ENCODE data around the gene HIF3A.
"Not testable (repeated sequence)": the region's sequence is repeated elsewhere in the genome, so short reads cannot be mapped to it uniquely, and the experiment has no call there.

Gene HIF3A

GRCh38 chr19:46294494-46294893, 2.3 kb upstream of the HIF3A start:
- DNase-seq, result no peak

- peak; percentile 35 for DNase-seq
Observed at GRCh38 chr19:46295401-46296201, 1.2 kb upstream of the HIF3A start.

GRCh38 chr19:46296202-46296480, 701 bp upstream of the HIF3A start:
- DNase-seq, result no peak

- DNase-seq, result no peak
Observed at GRCh38 chr19:46297700-46298478, 1.0 kb downstream of the HIF3A start.

GRCh38 chr19:46298479-46299003, 1.7 kb downstream of the HIF3A start:
- DNase-seq, result no peak

- DNase-seq, result peak; percentile 96
Observed at GRCh38 chr19:46299004-46299509, 2.2 kb downstream of the HIF3A start.

- no peak for DNase-seq
Observed at GRCh38 chr19:46299695-46300094, 2.9 kb downstream of the HIF3A start.

- no peak for DNase-seq
Observed at GRCh38 chr19:46303322-46303690, 6.5 kb downstream of the HIF3A start.

- no peak for DNase-seq
Observed at GRCh38 chr19:46303691-46304397, 7.0 kb downstream of the HIF3A start.

- DNase-seq, result no peak
Observed at GRCh38 chr19:46306501-46306900, 9.7 kb downstream of the HIF3A start.

- no peak for DNase-seq
Observed at GRCh38 chr19:46308510-46308909, 11.7 kb downstream of the HIF3A start.

GRCh38 chr19:46309056-46309455, 12.2 kb downstream of the HIF3A start:
- no peak for DNase-seq

- no peak for DNase-seq
Observed at GRCh38 chr19:46311444-46311843, 14.6 kb downstream of the HIF3A start.

GRCh38 chr19:46313540-46314469, 17.0 kb downstream of the HIF3A start:
- not testable (repeated sequence) for DNase-seq

GRCh38 chr19:46317339-46317738, 20.5 kb downstream of the HIF3A start:
- no peak for DNase-seq

GRCh38 chr19:46319613-46320012, 22.8 kb downstream of the HIF3A start:
- DNase-seq, result no peak

- DNase-seq, result no peak
Observed at GRCh38 chr19:46320559-46320958, 23.7 kb downstream of the HIF3A start.

- DNase-seq, result no peak
Observed at GRCh38 chr19:46321653-46322052, 24.8 kb downstream of the HIF3A start.

- DNase-seq, result not testable (repeated sequence)
Observed at GRCh38 chr19:46323227-46323626, 26.4 kb downstream of the HIF3A start.

GRCh38 chr19:46324277-46324676, 27.4 kb downstream of the HIF3A start:
- no peak for DNase-seq

- no peak for DNase-seq
Observed at GRCh38 chr19:46326608-46327007, 29.8 kb downstream of the HIF3A start.

GRCh38 chr19:46328079-46328478, 31.2 kb downstream of the HIF3A start:
- DNase-seq, result no peak
